ENCODE measurements around the gene TRPM3.

The TRPM3 gene

DNA sequence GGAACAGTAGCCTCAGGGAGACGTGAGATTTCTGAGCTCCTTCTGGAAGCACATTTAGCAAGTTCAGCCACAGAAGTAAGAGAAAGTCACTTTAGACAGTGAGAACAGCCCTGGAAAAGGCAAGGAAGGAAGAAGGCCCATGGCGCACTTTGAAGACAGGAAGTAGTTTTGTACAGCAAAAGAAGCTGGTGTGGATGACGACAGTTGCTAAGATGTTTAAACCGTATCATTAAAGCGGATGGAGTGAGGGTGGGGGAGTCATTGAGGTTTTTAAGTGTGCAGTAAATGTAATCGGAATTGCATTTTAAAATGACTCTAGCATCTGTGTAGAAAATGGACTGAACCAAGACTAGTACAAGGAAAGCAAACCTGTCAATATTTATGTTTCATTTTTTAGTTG, 15.3 kb upstream of the TRPM3 start:
- TF ChIP-seq CREB5 (CRISPR knock-in tag; IDR thresholded peaks at IDR 0.05; ENCODE audit: low read depth) (no peak), ESRRG (CRISPR knock-in tag; IDR thresholded peaks at IDR 0.05) (no peak), GLIS3 (CRISPR knock-in tag; IDR thresholded peaks at IDR 0.05) (no peak), ZC3H10 (CRISPR knock-in tag; IDR thresholded peaks at IDR 0.05) (no peak), TOX (CRISPR knock-in tag; IDR thresholded peaks at IDR 0.05; ENCODE audit: borderline replicate concordance) (no peak), ZNF8 (CRISPR knock-in tag; IDR thresholded peaks at IDR 0.05) (no peak), RARB (CRISPR knock-in tag; IDR thresholded peaks at IDR 0.05) (no peak), CSDC2 (CRISPR knock-in tag; IDR thresholded peaks at IDR 0.05) (no peak), CSRNP3 (CRISPR knock-in tag; IDR thresholded peaks at IDR 0.05) (no peak), PATZ1 (CRISPR knock-in tag; IDR thresholded peaks at IDR 0.05; ENCODE audit: borderline replicate concordance) (no peak), ZFP30 (CRISPR knock-in tag; IDR thresholded peaks at IDR 0.05) (no peak), TCF4 (CRISPR knock-in tag; IDR thresholded peaks at IDR 0.05; ENCODE audit: borderline replicate concordance) (no peak), ZNF565 (CRISPR knock-in tag; conservative IDR thresholded peaks at IDR 0.05; ENCODE audit: low read depth) (no peak), ISL1 (CRISPR knock-in tag; IDR thresholded peaks at IDR 0.05) (no peak)
- ATAC-seq, result no peak

DNA sequence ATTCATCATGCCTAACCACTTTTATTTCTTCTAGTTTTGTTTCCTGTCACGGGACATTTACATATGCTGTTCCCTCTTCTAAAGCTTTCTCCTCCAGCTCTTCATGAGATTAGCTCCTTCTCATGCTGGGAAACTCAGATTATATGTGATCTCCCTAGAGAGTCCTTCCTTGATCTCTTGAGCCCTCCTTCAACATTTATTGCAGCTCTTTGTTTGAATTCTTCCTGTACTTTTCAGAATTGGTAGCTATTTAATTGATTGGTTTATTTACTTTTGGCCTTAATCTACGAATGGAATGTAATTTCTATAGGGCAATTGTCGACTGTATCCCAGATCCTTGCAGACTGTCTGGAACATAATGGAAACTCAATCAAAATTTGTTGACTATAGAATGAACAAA, 9.7 kb upstream of the TRPM3 start:
- TF ChIP-seq CREB5 (CRISPR knock-in tag; IDR thresholded peaks at IDR 0.05; ENCODE audit: low read depth) (no peak), ARNTL (CRISPR knock-in tag; IDR thresholded peaks at IDR 0.05; ENCODE audit: borderline replicate concordance, low read depth) (no peak), CSRNP3 (CRISPR knock-in tag; IDR thresholded peaks at IDR 0.05) (no peak), ZFP3 (CRISPR knock-in tag; IDR thresholded peaks at IDR 0.05) (no peak), TCF4 (CRISPR knock-in tag; IDR thresholded peaks at IDR 0.05; ENCODE audit: borderline replicate concordance) (no peak), POU6F1 (CRISPR knock-in tag; IDR thresholded peaks at IDR 0.05; ENCODE audit: borderline replicate concordance, low read depth) (no peak), RARB (CRISPR knock-in tag; IDR thresholded peaks at IDR 0.05) (no peak), CSDC2 (CRISPR knock-in tag; IDR thresholded peaks at IDR 0.05) (no peak), TOX (CRISPR knock-in tag; IDR thresholded peaks at IDR 0.05; ENCODE audit: borderline replicate concordance) (no peak), OSR1 (CRISPR knock-in tag; IDR thresholded peaks at IDR 0.05) (no peak), GLIS3 (CRISPR knock-in tag; IDR thresholded peaks at IDR 0.05) (no peak), ZC3H10 (CRISPR knock-in tag; IDR thresholded peaks at IDR 0.05) (no peak), ZNF565 (CRISPR knock-in tag; conservative IDR thresholded peaks at IDR 0.05; ENCODE audit: low read depth) (no peak), BACH2 (CRISPR knock-in tag; IDR thresholded peaks at IDR 0.05; ENCODE audit: borderline replicate concordance) (no peak)
- TF ChIP-seq, protein P1, sequence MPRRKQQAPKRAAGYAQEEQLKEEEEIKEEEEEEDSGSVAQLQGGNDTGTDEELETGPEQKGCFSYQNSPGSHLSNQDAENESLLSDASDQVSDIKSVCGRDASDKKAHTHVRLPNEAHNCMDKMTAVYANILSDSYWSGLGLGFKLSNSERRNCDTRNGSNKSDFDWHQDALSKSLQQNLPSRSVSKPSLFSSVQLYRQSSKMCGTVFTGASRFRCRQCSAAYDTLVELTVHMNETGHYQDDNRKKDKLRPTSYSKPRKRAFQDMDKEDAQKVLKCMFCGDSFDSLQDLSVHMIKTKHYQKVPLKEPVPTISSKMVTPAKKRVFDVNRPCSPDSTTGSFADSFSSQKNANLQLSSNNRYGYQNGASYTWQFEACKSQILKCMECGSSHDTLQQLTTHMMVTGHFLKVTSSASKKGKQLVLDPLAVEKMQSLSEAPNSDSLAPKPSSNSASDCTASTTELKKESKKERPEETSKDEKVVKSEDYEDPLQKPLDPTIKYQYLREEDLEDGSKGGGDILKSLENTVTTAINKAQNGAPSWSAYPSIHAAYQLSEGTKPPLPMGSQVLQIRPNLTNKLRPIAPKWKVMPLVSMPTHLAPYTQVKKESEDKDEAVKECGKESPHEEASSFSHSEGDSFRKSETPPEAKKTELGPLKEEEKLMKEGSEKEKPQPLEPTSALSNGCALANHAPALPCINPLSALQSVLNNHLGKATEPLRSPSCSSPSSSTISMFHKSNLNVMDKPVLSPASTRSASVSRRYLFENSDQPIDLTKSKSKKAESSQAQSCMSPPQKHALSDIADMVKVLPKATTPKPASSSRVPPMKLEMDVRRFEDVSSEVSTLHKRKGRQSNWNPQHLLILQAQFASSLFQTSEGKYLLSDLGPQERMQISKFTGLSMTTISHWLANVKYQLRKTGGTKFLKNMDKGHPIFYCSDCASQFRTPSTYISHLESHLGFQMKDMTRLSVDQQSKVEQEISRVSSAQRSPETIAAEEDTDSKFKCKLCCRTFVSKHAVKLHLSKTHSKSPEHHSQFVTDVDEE (CRISPR knock-in tag; IDR thresholded peaks at IDR 0.05), result no peak
- ATAC-seq, result no peak

All from SK-N-SH treated with all-trans-retinoic acid at 6 μM for 48 hours (cell line).